ENCODE data around the gene RMRP. TPM values are rescaled to one million over a fixed set of nuclear protein-coding genes. Genes with fewer than 3 reads are reported as not detected.
A peak's percentile ranks its signal among the peaks of the same experiment; 100 is the strongest.

Gene RMRP
- total RNA-seq, 3 donors from 2014 or later, result 1,664 to 2,064 (median 2,058) TPM

- Histone ChIP-seq H3K9me3 (no peaks in the 10 kb centered on the region), H3K4me1 (peaks cover 0 to 3% of the 10 kb centered on the region in 2 donors), H3K4me3 (peak overlapping the region; percentile 55 to 81 (median 68)), H3K36me3 (no peaks in the 10 kb centered on the region), H3K27ac (peak overlapping the region; percentile 92 to 94), H3K27me3 (no peaks in the 10 kb centered on the region)
- DNase-seq (ENCODE audit: low spot score in 2 of 2), result no peak
- intact Hi-C loops (cut with DNase I; ENCODE audit: low total_unique reads), result no loop called here
- TF ChIP-seq POLR2AphosphoS5 (IDR thresholded peaks at IDR 0.05) (no peak), CTCF (IDR thresholded peaks at IDR 0.05) (no peak), POLR2A (IDR thresholded peaks at IDR 0.05) (no peak)
Observed at GRCh38 chr9:35690294-35690613, 32.4 kb upstream of the RMRP start.

DNA sequence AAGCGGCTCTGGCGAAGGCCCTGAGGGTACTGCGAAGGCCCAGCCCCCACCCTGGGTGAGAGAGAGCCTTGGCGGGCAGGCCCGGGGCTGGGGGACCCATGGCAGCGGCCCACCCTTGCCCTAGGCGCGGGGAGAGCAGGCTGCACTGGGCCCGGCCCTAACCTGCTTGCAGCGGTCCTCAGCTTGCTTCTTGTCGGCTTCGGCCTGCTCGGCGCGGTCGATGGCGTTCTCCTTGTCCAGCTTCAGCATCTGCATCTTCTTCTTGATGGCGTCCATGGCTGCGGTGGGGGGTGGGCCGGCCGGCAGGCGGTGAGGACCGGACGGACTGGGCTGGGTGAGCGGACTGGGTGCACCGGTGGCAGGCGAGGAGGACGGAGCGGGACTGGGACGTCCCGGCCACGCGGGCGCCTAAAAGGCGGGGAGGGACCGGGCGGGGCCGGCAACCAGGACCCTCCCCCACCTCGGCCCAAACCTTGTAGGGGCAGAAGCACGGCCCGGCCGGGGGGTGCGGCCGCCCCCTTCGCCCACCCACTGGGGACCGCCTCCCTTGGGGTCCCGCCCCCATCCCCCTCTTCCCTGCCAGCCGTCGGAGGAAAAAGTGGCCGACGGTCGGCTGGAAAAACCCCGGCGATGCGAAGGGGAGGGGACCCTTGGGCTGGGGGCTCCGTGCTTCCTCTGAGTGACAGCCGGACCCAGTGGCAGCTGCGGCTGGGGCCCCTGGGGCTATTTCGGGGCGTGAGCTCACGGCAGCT is 31.9 kb upstream of the RMRP start, which contains the start of gene TPM2:
TSS of gene TPM2 (minus strand) at position 384 of the 752 bp plus-strand sequence. CDS start at position 276, 108 bp downstream.
- intact Hi-C loops (cut with DNase I; ENCODE audit: low total_unique reads), result no loop called here
- no peaks in the 10 kb centered on the region for H3K36me3 ChIP-seq
- DNase-seq (ENCODE audit: low spot score in 2 of 2), result peak; percentile 69 to 88

DNA sequence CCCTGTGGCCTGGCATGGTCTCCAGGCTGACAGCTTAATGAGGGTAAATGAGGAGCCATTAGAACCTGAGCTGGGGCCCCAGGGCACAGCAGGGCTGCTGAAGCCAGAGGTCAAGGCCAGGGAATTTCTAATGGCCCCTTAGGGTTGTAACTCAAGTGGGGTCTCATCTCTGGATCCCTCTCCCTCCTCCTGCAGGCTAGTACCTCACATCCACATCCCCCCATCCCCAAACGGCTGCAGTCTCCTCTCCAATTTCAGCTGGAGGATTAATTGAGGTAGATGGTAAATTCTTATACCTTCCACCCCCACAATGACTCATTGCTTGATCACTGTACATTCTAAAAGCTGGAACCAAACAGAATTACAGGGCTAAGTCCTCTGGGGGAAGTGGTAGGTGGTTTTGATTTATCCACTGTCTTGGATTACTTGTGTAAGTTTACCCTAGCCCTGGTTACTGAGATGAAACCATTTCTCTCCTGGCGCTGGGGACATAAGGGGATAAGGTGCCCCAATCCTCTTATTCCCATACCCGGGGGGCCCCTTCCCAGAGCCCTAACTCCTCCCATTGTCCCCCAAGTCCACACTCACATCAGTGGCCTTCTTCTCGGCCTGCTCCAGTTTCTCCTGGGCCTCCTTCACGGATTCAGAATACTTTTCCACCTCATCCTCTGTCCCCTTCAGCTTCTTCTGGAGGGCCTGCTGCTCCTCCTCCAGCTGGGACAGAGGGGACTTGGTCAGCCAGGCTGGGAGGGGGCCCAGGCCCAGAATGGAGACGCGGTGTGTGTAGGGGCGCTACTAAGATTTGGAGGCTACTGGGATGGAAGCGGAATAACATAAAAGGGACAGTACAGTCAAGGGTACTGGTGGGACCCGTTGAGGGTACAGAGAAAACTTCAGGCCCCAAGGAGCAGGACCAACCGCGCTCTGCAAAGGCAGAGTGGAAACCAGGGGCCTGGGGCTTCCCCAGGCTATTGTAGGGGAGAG is 31.0 kb upstream of the RMRP start:
- H3K27ac ChIP-seq, result peak overlapping the region; percentile 92 to 94
- H3K9me3 ChIP-seq, result no peaks in the 10 kb centered on the region
- no peaks in the 10 kb centered on the region for H3K36me3 ChIP-seq
- intact Hi-C loops (cut with DNase I; ENCODE audit: low total_unique reads), result no loop called here
- TF ChIP-seq POLR2AphosphoS5 (IDR thresholded peaks at IDR 0.05), result no peak
- TF ChIP-seq POLR2A (IDR thresholded peaks at IDR 0.05), result no peak
- TF ChIP-seq CTCF (IDR thresholded peaks at IDR 0.05), result no peak
- no peaks in the 10 kb centered on the region for H3K27me3 ChIP-seq
- H3K4me1 ChIP-seq, result peaks cover 0 to 3% of the 10 kb centered on the region in 2 donors
- peak overlapping the region; percentile 55 to 81 (median 68) for H3K4me3 ChIP-seq
- DNase-seq (ENCODE audit: low spot score in 2 of 2), result no peak

More for the DNA sequence above, 31.9 kb upstream of the RMRP start, which contains the start of gene TPM2:
- TF ChIP-seq POLR2A (IDR thresholded peaks at IDR 0.05), result peak; percentile 21
- peak; percentile 69 to 75 (median 74) for TF ChIP-seq POLR2AphosphoS5 (IDR thresholded peaks at IDR 0.05)
- TF ChIP-seq CTCF (IDR thresholded peaks at IDR 0.05), result no peak
- H3K27me3 ChIP-seq, result no peaks in the 10 kb centered on the region
- peak within 1 kb of the TSS; percentile 92 to 94 for H3K27ac ChIP-seq
- peak within 1 kb of the TSS; percentile 55 to 81 (median 68) for H3K4me3 ChIP-seq
- H3K4me1 ChIP-seq, result peaks cover 0 to 3% of the 10 kb centered on the region in 2 donors
- H3K9me3 ChIP-seq, result no peaks in the 10 kb centered on the region

GRCh38 chr9:35687972-35688557 is 30.2 kb upstream of the RMRP start:
- Histone ChIP-seq H3K4me3 (peak overlapping the region; percentile 55 to 81 (median 68)), H3K9me3 (no peaks in the 10 kb centered on the region), H3K27ac (peak overlapping the region; percentile 92 to 94), H3K27me3 (no peaks in the 10 kb centered on the region), H3K4me1 (peaks cover 0 to 3% of the 10 kb centered on the region in 2 donors), H3K36me3 (no peaks in the 10 kb centered on the region)
- intact Hi-C loops (cut with DNase I; ENCODE audit: low total_unique reads), result no loop called here
- TF ChIP-seq POLR2A (IDR thresholded peaks at IDR 0.05), result no peak
- no peak for TF ChIP-seq CTCF (IDR thresholded peaks at IDR 0.05)
- no peak for TF ChIP-seq POLR2AphosphoS5 (IDR thresholded peaks at IDR 0.05)
- no peak for DNase-seq (ENCODE audit: low spot score in 2 of 2)

Measured in breast epithelium (tissue), 4 donors.